ENCODE results near the gene GTPBP4.

GRCh38 chr10:949446-949845, 38.8 kb upstream of the GTPBP4 start:
- no peak for TF ChIP-seq CTCF (IDR thresholded peaks at IDR 0.05)
- no peak for TF ChIP-seq NR3C1 (IDR thresholded peaks at IDR 0.05)
- no peak for TF ChIP-seq CBX8 (IDR thresholded peaks at IDR 0.05)
- no peak for TF ChIP-seq POLR2A (IDR thresholded peaks at IDR 0.05; ENCODE audit: low read length)
- TF ChIP-seq MAX (IDR thresholded peaks at IDR 0.05) = no peak
- TF ChIP-seq EHF (CRISPR knock-in tag; IDR thresholded peaks at IDR 0.05) = no peak
- TF ChIP-seq RFX5 (IDR thresholded peaks at IDR 0.05) = no peak
- no peak for TF ChIP-seq JUN (IDR thresholded peaks at IDR 0.05)
- TF ChIP-seq MYC (IDR thresholded peaks at IDR 0.05; ENCODE audit: borderline replicate concordance, low read length) = no peak
- no peak for TF ChIP-seq JUNB (IDR thresholded peaks at IDR 0.05)
- no peak for TF ChIP-seq MAFK (IDR thresholded peaks at IDR 0.05; ENCODE audit: partially characterized antibody)
- TF ChIP-seq EP300 (IDR thresholded peaks at IDR 0.05) = no peak
